ENCODE data around the gene NCLN.
A peak's percentile ranks its signal among the peaks of the same experiment; 100 is the strongest.
"Not testable (repeated sequence)": the region's sequence is repeated elsewhere in the genome, so short reads cannot be mapped to it uniquely, and the experiment has no call there.

Gene NCLN

GRCh38 chr19:3198901-3199700 lies 13.4 kb downstream of the NCLN start:
- no peak for DNase-seq (ENCODE audit: low read depth)

DNA sequence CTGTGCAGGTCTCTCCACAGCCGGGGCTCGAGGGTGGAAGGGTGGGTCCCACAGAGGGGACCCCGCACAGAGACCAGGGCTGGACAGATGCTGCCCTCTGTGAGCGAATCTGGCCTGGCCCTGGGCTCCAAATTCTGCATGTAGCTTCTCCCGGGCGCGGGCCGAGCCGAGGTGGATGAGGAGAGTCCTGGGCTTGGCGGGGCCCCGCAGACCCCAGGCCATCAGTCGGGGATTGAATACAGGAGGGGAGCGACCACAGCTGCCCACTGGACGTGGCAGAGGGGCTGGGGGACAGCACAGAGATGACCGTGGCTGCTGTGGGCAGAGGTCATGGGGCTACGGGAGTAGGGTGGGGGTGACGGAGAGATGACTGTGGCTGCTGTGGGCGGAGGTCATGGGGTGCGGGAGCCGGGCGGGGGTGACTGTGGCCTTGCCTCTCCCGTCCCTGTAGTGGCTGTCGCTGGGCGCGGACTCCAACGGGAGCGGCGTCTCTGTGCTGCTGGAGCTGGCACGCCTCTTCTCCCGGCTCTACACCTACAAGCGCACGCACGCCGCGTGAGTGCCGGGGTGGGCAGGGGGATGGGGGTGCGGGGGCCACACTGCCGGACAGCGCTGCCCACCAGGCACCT lies 15.5 kb downstream of the NCLN start:
- DNase-seq (ENCODE audit: low read depth), result no peak

DNA sequence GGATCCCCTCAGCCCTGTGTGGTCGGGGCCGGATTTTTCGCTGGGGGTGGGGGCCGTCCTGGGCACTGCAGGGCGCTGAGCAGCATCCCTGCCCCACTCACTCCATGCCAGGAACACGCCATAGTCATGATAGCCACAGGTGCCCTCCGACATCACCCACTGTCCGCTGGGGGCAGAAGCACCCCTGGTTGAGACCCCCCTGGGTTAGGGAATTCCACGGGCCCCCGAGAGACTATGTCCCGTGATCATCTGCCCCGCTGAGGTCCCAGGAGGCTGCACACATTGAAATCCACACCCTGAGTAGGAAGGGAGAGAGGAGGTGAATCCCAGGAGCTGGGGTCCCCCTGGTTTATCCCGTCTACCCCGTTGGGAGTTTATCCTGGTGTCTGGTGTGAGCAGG lies 16.2 kb downstream of the NCLN start:
- no peak for DNase-seq (ENCODE audit: low read depth)

DNA sequence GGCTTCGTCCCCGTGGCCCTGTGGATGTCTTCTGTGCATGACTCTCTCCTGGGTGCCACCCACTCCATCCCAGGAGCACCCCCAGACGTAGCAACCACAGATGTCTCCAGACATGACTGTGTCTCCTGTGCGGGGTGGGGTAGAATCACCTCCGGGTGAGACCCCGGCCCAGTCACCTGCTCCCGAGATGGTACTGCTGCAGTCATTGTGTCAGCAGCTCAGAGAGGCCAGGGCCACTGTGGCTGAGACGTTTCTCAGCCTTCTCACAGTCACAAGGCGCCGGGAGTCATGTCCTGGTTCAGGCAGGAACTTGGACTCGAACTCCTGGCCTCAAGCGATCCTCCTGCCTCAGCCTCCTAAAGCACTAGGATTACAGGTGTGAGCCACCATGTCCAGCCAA lies 16.6 kb downstream of the NCLN start:
- DNase-seq (ENCODE audit: low read depth), result no peak

DNA sequence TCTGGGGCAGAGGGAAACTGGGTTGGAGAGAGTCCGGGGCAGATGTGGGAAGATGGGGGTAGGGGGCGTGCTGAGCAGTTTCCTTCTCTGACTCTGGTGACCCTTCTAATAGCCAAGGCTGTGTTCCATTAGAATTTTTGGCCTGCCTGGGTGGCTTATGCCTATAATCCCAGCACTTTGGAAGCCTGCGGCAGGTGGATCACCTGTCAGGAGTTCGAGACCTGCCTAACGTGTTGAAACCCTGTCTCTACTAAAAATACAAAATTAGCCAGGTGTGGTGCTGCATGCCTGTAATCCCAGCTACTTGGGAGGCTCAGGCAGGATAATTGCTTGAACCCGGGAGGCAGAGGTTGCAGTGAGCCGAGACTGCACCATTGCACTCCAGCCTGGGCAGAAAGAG lies 17.2 kb downstream of the NCLN start:
- DNase-seq (ENCODE audit: low read depth), result not testable (repeated sequence)

DNA sequence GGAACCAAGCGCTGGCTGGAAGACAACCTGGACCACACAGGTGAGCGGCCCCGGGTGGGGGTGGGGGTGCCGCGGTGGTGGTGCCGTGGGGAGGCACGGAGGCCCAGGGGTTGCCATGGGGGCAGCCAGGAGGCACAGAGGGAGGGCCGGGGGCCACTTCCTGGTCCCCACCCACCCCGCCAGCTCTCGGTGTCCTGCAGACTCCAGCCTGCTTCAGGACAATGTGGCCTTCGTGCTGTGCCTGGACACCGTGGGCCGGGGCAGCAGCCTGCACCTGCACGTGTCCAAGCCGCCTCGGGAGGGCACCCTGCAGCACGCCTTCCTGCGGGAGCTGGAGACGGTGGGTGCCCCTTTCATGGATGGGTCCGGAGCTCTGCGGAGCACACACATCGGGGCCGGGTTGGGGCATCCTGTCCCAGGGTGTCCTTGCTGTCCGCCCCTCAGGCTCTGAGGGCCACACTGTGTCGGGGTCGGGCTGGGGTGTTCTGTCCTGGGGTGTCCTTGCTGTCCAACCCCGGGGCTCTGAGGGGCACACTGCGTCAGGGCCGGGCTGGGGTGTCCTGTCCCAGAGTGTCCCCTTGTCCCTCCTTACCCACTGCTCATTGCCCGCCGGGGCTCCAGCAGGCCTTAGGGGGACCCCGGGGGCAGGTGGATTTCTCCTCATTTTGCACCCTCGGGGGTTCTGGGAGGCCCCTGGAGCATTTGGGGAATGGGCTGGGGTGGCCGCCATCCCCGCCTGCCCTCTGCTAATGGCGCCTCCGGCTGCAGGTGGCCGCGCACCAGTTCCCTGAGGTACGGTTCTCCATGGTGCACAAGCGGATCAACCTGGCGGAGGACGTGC lies 18.3 kb downstream of the NCLN start:
- no peak for DNase-seq (ENCODE audit: low read depth)

- DNase-seq (ENCODE audit: low read depth), result no peak
Observed at GRCh38 chr19:3204646-3205275, 19.0 kb downstream of the NCLN start.

DNA sequence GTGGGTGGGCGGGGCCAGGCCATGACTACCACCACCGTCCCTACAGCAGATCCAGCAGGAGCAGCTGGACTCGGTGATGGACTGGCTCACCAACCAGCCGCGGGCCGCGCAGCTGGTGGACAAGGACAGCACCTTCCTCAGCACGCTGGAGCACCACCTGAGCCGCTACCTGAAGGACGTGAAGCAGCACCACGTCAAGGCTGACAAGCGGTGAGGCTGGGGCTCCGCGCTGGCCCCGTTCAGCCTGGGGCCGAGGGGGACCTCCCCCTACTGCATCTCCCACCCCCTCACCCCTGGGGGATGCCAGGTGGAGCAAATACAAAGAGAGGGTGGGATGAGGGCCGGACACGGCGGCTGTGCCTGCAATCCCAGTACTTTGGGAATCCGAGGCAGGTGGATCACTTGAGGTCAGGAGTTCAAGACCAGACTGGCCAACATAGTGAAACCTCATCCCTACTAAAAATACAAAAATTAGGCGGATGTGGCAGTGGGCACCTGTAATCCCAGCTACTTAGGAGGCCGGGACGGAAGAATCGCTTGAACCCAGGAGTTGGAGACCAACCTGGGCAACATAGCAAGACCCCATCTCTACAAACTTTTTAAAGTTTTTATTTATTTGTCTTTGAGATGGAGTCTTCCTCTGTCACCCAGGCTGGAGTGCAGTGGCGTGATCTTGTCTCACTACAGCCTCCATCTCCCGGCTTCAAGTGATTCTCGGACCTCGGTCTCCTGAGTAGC lies 20.7 kb downstream of the NCLN start:
- no peak for DNase-seq (ENCODE audit: low read depth)

DNA sequence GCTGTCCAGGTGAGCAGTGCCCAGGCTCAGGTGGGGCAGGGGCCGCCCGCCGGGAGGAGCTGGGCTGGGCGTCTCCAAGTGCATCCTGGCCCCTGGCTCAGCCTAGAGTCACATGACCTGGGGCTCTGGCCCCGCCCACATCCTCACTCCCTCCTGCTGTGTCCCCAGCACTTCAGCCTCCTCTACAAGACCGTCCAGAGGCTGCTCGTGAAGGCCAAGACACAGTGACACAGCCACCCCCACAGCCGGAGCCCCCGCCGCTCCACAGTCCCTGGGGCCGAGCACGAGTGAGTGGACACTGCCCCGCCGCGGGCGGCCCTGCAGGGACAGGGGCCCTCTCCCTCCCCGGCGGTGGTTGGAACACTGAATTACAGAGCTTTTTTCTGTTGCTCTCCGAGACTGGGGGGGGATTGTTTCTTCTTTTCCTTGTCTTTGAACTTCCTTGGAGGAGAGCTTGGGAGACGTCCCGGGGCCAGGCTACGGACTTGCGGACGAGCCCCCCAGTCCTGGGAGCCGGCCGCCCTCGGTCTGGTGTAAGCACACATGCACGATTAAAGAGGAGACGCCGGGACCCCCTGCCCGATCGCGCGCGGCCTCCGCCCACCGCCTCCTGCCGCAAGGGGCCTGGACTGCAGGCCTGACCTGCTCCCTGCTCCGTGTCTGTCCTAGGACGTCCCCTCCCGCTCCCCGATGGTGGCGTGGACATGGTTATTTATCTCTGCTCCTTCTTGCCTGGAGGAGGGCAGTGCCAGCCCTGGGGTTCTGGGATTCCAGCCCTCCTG lies 21.9 kb downstream of the NCLN start:
- no peak for DNase-seq (ENCODE audit: low read depth)

DNA sequence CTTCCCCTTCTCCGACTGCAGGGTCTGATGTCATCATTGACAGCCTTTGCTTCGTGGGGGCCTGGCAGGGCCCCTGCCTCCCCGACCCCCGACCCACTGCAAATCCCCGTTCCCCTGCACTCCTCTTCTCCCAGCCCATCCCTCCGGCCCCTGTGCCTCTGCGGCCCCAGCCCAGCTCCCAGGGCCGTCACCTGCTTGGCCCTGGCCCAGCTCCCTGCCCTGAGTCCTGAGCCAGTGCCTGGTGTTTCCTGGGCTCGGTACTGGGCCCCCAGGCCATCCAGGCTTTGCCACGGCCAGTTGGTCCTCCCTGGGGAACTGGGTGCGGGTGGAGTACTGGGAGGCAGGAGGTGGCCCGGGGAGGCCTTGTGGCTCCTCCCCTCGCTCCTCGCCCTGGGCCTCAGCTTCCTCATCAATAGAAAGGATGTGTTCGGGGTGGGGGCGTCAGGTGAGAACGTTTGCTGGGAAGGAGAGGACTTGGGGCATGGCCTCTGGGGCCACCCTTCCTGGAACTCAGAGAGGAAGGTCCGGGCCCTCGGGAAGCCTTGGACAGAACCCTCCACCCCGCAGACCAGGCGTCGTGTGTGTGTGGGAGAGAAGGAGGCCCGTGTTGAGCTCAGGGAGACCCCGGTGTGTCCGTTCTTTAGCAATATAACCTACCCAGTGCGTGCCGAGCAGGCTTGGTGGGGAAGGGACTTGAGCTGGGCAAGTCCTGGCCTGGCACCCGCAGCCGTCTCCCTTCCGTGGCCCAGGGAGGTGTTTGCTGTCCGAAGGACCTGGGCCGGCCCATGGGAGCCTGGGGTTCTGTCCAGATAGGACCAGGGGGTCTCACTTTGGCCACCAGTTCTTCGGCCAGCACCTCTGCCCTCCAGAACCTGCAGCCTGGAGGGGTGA lies 22.8 kb downstream of the NCLN start:
- no peak for DNase-seq (ENCODE audit: low read depth)

DNA sequence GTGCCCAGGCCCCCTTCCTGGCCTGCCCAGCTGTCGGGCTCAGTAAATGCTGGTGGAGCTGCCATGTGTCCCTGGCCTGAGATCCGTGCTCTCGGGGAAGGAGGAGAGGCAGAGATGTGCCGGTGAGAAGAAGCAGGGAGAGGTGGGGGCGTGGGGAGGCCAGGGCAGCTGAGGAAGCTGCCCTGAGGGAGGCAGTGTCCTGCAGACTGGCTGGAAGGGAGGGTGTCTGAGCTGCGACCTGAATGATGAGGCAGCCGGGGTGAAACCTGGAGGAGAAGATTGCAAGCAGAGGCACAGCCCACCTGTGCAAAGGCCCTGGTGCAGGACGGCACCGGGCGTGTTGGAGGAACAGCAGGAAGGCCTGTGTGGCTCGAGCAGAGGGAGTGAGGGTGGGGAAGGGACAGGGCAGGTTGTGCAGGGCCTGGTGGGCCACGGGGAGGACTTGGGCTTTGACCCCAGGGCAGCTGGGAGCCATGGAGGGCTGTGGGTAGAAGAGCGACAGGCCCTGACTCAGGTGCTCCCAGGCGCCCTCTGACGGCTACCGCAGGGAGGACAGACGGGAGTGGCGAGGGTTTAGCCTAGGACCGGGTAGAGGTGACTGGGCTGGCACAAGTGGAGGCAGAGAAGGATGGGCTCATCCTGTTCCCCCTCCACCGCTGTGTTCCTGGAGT lies 24.8 kb downstream of the NCLN start:
- DNase-seq (ENCODE audit: low read depth), result peak; percentile 47

DNA sequence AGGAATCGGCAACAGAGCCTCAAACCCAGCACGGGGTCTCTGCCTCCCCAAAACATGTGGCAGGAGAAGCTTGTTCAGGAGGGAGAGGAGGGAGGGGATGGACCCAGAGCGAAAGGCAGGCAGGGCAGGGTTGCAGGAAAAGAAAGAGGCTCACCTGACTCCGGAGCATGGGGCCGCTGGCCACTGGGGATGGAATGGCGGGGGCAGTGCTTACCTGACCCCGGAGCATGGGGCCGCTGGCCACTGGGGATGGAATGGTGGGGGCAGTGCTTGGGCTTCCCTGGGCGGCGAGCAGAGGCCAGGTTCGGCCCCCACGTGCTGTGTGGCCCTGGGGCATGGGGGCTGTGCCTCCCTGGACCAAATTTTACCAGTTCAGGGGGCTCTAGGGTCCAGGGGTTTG lies 25.5 kb downstream of the NCLN start:
- no peak for DNase-seq (ENCODE audit: low read depth)

GRCh38 chr19:3213159-3213558 lies 27.4 kb downstream of the NCLN start:
- no peak for DNase-seq (ENCODE audit: low read depth)

DNA sequence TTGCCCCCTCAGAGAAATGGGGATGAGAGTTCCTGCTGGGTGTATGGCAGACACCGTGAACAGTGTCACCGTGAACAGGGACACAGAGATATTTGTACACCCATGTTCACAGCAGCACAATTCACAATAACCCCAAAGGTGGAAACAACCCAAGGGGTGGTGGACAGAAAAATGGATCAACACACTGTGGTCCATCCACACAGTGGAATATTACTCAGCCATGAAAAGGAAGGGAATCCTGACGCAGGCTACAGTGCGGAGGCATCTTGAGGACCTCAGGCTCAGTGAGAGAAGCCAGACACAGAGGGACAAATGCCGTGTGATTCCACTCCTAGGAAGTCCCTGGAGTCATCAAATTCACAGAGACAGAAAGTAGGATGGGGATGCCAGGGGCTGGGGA lies 31.1 kb downstream of the NCLN start:
- DNase-seq (ENCODE audit: low read depth), result no peak

GRCh38 chr19:3220576-3220975 lies 34.8 kb downstream of the NCLN start:
- DNase-seq (ENCODE audit: low read depth), result no peak

DNA sequence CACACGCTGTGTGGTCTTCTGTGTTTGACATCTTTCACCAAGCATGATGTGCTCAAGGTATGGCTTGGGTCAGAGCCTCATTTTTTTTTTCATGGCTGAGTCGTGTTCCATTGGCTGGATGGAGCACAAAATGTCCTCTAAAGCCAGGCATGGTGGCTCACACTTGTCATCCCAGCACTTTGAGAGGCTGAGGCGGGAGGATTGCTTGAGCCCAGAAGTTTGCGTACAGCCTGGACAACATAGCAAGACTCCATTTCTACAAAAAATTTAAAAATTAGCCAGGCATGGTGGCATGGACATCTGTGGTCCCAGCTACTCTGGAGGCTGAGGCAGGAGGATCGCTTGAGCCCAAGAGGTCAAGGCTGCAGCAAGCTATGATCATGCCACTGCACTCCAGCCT lies 35.8 kb downstream of the NCLN start:
- not testable (repeated sequence) for DNase-seq (ENCODE audit: low read depth)

- DNase-seq (ENCODE audit: low read depth), result no peak
Observed at GRCh38 chr19:3222709-3223108, 37.0 kb downstream of the NCLN start.

DNA sequence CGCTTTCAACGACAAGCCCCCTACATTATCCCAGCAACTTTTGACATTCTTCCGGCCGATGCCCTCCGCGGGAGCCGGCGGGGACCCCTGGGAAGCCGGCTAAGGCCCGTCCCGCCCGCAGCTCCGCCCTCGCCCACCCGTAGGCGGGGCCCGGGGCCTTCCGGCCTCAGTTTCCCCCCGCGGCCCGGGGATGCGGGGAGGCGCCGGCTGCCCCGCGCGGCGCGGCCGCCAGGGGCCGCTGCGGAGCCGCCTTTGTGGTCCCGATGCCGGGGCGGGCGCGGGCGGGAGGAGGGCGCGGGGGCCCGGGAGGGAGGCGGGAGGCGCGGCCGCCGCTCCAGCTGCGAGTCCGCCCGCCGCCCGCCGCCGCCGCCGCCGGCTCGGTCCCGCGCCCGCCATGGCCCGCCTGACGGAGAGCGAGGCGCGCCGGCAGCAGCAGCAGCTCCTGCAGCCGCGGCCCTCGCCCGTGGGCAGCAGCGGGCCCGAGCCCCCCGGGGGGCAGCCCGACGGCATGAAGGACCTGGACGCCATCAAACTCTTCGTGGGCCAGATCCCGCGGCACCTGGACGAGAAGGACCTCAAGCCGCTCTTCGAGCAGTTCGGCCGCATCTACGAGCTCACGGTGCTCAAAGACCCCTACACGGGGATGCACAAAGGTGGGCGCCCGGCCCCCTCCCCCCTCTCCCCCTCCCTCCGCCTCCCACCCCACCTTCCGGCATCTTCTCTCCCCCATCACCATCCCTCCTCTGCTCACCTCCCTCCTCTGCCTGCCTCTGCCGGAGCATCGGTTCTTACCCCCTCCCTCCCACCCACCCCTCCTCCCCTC lies 38.8 kb downstream of the NCLN start, which contains the start of gene CELF5:
Gene CELF5, plus strand, starts transcription at position 316 of the 823 bp plus-strand sequence. Its CDS starts 79 bp downstream, at position 395.
- DNase-seq (ENCODE audit: low read depth), result peak; percentile 16
